HG03342 (cell line): ENCODE data around the gene DLGAP1.
"Not testable (repeated sequence)": the region's sequence is repeated elsewhere in the genome, so short reads cannot be mapped to it uniquely, and the experiment has no call there.

Source experiments
- ATAC-seq: cut with Tn5 transposase; IDR thresholded peaks from one replicate; pipeline ENCODE4 v1.9.1; 2021; ENCODE audit warnings: mild to moderate bottlenecking, moderate library complexity; ENCODE audit not compliant: unreplicated experiment

DLGAP1 gene

GRCh38 chr18:4096486-4096885 lies 358.6 kb downstream of the DLGAP1 start:
- no peak for ATAC-seq

DNA sequence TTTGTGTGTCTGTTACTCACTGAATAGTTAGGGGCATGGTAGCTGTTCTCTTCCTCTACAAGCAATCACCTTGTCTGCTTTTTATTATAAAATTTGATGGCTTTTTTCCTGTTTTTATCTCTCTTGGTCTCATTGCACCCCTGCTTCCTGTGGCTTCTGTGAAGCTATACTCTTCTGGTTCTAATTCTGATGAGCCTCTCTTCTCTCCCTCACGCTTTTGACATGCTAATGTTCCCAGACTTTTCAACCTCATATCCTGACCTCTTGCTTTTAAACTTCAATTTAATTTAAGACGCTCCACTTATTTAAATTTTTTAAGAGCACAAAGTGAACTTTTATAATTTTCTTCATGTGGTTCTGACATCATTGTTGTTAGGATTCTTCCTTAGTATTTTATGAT lies 361.4 kb downstream of the DLGAP1 start:
- no peak for ATAC-seq

GRCh38 chr18:4084382-4084900 lies 370.7 kb downstream of the DLGAP1 start:
- no peak for ATAC-seq

DNA sequence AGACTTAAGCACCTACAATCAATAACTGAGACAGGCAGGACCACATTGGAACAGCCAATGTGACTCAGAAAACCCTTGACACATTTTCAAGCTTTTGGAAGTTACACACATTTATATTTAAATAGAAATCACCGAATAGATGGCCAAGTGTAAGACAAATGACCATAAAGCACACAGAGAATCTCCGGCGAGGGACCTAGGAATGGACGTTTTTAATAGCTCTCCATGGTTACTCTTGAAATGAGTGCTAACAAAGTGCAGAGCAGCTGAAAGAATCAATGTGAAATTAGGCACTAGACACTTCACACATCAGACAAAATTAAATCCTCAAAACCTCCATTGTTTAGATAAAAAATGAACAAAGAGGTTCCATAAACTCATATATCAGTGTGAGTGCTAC lies 376.9 kb downstream of the DLGAP1 start:
- no peak for ATAC-seq

GRCh38 chr18:4077721-4078120 lies 377.4 kb downstream of the DLGAP1 start:
- no peak for ATAC-seq

- no peak for ATAC-seq
Measured at GRCh38 chr18:4077204-4077603, 377.9 kb downstream of the DLGAP1 start.

GRCh38 chr18:4074647-4075046 lies 380.5 kb downstream of the DLGAP1 start:
- no peak for ATAC-seq

DNA sequence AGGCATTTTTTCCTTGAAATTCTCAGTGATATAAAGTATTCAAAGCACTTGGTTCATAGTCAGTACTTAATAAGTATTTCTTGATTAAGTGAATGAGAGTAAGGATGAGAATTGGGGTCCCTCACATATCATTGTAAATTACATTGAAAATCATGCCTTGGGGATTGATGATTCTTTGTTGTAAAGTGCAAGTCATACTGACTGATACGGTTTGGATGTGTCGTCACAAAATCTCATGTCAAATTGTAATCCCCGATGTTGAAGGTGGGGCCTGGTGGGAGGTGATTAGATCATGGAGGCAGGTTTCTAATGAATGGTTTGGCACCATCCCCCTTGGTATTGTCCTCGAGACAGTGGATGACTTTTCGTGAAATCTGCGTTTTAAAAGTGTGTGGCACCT lies 385.9 kb downstream of the DLGAP1 start:
- ATAC-seq: no peak

DNA sequence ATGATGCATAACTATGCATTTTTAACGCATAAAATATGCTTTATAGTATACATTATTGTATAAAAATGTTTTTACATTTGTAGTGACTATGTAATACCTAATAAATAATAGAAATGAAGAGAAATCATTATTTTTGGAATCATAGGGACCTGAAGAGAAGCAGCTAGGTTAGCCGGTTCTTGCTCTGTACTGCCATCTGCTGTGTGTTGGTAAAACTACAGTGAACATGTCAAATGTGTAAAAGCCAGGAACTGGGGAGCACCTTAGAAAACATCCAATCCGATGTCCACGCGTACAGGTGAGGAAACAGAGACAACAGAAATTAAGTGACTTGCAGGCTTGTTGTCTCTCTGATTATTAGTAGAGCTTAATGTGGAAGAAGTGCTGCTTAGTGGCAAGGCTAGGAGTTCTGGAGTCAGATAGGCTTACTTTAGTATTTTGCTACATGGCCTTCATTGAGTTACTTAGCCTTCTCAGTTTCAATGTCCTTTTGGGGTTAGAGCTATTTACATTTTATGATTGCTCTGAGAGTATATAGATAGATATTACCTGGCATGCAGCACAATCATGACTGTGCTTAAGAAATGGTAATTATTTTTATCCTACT lies 386.5 kb downstream of the DLGAP1 start:
- ATAC-seq: peak; percentile 76

- no peak for ATAC-seq
Measured at GRCh38 chr18:4063545-4063944, 391.6 kb downstream of the DLGAP1 start.

DNA sequence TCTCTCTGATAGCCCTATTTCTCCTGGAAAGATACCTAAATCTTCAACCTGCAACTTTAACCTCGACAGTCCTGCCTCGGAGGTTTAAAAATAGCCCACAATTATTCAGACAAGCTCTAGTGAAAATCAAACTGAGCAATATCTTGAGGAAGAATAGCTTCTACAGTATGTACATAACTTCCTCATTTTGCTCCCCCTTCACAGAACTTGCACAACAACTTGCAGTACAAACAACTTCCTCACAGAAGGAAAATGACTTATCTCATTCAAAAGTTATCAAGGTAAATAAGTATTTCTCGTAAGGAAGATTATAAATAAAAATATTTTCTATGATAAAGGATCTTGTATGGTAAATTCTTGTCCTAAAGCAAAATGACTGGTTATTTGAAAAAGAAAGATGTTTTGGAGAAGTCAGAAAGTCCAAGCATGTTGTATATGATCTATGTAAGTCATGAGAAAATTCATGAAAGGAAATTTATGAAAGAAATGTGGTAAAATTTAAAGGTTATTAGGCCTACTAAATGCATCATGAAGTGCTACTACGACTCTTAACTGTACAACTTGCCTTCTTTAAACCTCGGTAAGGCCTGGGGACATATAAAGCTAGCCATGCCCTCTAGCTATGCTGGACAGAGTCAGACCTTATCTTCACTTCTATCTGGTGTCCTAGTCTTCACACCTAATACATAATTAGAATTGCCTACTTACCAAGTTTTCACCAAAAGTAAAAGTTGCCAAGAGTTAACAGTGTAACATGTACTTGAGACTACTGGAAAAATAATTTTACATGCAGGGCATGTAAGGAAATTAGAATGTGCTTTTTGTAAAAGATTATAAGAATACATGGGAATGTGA lies 394.5 kb downstream of the DLGAP1 start:
- ATAC-seq: no peak

- ATAC-seq: no peak
Measured at GRCh38 chr18:4058179-4058578, 396.9 kb downstream of the DLGAP1 start.

DNA sequence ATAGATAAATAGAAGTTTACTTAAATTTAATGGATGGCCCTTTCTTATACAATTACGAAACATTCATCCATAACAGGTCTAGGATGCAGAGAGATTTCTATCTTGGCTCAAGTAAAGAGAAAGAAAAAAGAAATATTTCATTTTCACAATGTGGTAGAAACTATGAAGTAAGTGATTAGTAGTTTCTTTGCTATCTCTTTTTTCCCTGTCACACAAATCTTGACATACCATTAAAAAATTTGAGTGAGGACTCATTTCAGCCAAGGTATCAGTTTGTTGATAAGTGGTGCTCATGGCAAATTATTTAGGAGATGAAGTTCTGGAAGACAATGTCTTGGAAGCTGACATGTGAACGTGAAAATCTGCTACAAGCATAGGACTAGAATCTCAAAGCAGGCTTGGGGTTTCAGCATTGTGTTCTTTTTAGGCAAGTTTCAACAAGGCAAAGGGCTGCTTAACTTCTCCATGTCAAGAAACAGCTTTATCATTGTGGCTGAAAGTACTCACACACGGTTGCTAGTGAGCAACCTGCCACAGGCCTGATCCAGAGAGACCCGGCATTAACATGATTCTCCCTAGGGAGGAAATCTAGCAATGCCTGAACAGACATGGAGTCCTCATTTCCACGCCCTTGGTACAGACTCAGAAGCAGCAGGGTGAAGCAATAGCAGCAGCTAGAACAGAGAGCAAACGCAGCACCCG lies 414.6 kb downstream of the DLGAP1 start:
- no peak for ATAC-seq

DNA sequence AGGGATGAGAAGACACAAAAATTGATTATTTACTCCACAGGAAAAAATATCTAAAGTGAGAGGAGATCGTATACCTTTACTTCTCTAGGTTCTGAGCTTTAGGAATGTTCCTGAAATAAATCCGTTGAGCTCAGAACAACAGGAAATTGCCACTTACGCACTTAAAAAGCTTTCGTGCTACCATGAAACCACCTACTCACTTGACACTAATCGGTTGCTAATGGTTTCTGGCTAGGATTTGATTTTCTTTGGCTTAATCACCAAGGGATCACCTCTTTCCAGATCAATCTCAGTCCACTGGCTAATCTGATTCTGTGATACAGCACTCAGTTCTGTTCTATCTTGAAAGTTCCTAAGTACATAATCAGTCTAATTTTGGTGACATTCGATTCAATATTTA lies 419.6 kb downstream of the DLGAP1 start:
- no peak for ATAC-seq

DNA sequence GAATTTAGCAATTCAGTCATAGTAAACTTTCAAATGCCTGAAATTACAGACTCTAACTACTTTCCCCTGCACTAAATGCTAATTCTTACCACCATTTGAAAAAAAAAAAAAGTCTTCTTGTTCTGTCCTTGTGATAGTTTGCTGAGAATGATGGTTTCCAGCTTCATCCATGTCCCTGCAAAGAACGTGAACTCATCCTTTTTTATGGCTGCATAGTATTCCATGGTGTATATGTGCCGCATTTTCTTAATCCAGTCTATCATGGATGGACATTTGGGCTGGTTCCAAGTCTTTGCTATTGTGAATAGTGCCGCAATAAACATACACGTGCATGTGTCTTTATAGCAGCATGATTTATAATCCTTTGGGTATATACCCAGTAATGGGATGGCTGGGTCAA lies 420.3 kb downstream of the DLGAP1 start:
- ATAC-seq: not testable (repeated sequence)

- ATAC-seq: no peak
Measured at GRCh38 chr18:4026542-4026941, 428.6 kb downstream of the DLGAP1 start.

GRCh38 chr18:4024702-4025101 lies 430.4 kb downstream of the DLGAP1 start:
- ATAC-seq: no peak

GRCh38 chr18:4022749-4023148 lies 432.4 kb downstream of the DLGAP1 start:
- not testable (repeated sequence) for ATAC-seq

DNA sequence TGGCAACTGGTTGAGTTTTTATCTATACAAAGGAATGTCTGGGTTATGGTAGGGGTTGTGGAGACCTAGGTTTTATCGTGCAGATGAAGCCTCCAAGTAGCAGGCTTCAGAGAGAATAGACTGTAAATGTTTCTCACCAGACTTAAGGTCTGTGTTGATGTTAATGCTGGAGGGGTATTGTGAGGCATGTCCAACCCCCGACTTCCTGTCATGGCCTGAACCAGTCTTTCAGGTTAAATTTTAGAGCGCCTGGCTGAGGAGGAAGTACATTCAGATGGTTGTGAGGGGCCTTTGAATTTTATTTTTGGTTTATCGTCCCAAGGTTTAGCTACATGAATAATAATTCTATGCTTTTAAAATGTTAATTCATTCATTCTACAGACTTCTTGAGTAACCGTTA lies 435.1 kb downstream of the DLGAP1 start:
- ATAC-seq: no peak

DNA sequence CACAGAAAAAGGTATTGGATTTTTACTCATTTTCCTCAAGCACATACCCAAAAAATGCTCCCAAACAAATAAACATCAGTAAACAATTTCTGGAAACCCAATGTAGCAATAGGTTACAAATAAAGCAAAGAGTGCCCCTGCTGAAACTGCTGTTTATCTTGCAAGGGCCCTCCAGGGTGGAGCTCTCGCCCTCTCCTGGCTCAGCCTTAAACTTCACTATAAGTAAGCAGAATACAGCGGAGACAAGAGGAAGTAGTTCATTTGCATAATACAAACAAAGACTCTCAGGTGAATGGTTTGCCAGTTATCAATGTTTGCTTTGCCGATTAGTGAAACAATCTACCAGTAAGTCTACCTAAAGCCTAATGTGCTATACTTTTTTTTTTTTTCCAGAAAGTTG lies 437.6 kb downstream of the DLGAP1 start:
- peak; percentile 92 for ATAC-seq

DNA sequence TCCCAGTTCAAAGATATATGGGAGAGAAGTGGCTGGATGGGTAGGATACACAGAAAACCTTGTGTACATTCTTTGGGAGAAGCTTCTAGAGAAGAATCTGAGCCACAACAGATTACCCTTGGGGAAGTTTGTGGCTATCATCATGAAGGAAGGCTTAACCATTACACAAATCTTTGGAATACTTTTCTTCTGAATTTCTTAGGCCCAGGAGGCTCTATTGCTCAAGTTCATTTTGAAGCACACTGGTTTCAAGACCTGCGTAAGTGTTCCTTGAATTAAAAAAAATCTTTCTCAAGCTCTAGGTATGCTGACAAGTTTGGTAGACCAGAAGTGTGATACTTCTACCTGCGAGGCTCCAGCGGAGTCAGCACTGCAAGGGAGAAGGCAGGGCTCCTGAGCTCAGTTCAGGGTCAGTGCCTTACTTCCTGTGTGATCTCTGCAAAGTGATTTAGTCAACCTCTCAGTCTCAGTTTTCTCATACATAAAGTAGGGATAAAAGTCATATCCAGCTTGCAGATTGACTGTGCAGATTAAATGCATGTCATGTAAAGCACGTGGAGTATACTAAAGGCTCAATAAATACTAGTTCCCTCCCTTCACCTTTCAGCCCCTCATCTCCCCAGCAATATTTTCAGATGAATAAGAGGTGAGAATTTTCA lies 438.6 kb downstream of the DLGAP1 start:
- ATAC-seq: no peak
